H9 (cell line): ENCODE results near the gene C1orf56. TPM values are rescaled to one million over a fixed set of nuclear protein-coding genes. Genes with fewer than 3 reads are reported as not detected.

Source experiments
- DNase-seq: peaks from one replicate; pipeline ENCODE4 v3.0.0-alpha.2; 2017
- H2AFZ ChIP-seq: one replicate; pipeline ENCODE4 v1.6.1; 2013; ENCODE audit warnings: mild to moderate bottlenecking, low read length, control low read depth, moderate library complexity
- H2AK5ac ChIP-seq: 2 replicates; pipeline ENCODE4 v1.6.1; 2013; ENCODE audit warnings: low read length, control low read depth, mixed read lengths; ENCODE audit not compliant: insufficient read length
- H2BK120ac ChIP-seq: one replicate; pipeline ENCODE4 v1.6.1; 2013; ENCODE audit warnings: low read depth, mild to moderate bottlenecking, low read length, control low read depth, inconsistent platforms; ENCODE audit not compliant: poor library complexity, severe bottlenecking
- H2BK12ac ChIP-seq: 2 replicates; pipeline ENCODE4 v1.6.1; 2013; ENCODE audit warnings: low read length, control low read depth, mixed read lengths, low read depth; ENCODE audit not compliant: insufficient read length
- H2BK15ac ChIP-seq: 2 replicates; pipeline ENCODE4 v1.6.1; 2013; ENCODE audit warnings: low read depth, low read length, control low read depth
- H2BK20ac ChIP-seq: one replicate; pipeline ENCODE4 v1.6.1; 2013; ENCODE audit warnings: low read depth, mild to moderate bottlenecking, low read length, control low read depth, inconsistent platforms; ENCODE audit not compliant: poor library complexity, severe bottlenecking
- H2BK5ac ChIP-seq: 2 replicates; pipeline ENCODE4 v1.6.1; 2013; ENCODE audit warnings: low read length, control low read depth, mixed read lengths; ENCODE audit not compliant: insufficient read length
- H3K14ac ChIP-seq: 2 replicates; pipeline ENCODE4 v1.6.1; 2013; ENCODE audit warnings: low read length, control low read depth; ENCODE audit not compliant: insufficient read depth
- H3K18ac ChIP-seq: 2 replicates; pipeline ENCODE4 v1.6.1; 2013; ENCODE audit warnings: low read depth, mild to moderate bottlenecking, mixed read lengths, low read length, control low read depth; ENCODE audit not compliant: insufficient read length
- H3K23ac ChIP-seq: 2 replicates; pipeline ENCODE4 v1.6.1; 2013; ENCODE audit warnings: low read length, control low read depth, mixed read lengths, low read depth; ENCODE audit not compliant: insufficient read length
- H3K23me2 ChIP-seq: 2 replicates; pipeline ENCODE4 v1.6.1; 2013; ENCODE audit warnings: low read depth, mild to moderate bottlenecking, mixed read lengths, low read length, control low read depth; ENCODE audit not compliant: insufficient read length, poor library complexity, severe bottlenecking
- H3K27ac ChIP-seq: 2 replicates; pipeline ENCODE4 v1.5.1; 2013; ENCODE audit warnings: low read length, control low read depth, mixed read lengths, low read depth; ENCODE audit not compliant: insufficient read length
- H3K27me3 ChIP-seq: 2 replicates; pipeline ENCODE4 v1.6.1; 2013; ENCODE audit warnings: low read length, control low read depth, inconsistent platforms; ENCODE audit not compliant: insufficient read depth
- H3K4ac ChIP-seq: 2 replicates; pipeline ENCODE4 v1.6.1; 2013; ENCODE audit warnings: low read depth, mild to moderate bottlenecking, control low read depth, inconsistent platforms, low read length, moderate library complexity
- H3K4me1 ChIP-seq: 2 replicates; pipeline ENCODE4 v1.6.1; 2013; ENCODE audit warnings: low read length, control low read depth, inconsistent platforms; ENCODE audit not compliant: insufficient read depth
- H3K4me2 ChIP-seq: 2 replicates; pipeline ENCODE4 v1.6.1; 2013; ENCODE audit warnings: low read length, control low read depth, mixed read lengths; ENCODE audit not compliant: insufficient read length, insufficient read depth
- H3K56ac ChIP-seq: 2 replicates; pipeline ENCODE4 v1.6.1; 2013; ENCODE audit warnings: low read depth, mild to moderate bottlenecking, mixed read lengths, low read length, control low read depth; ENCODE audit not compliant: insufficient read length
- H3K79me1 ChIP-seq: 2 replicates; pipeline ENCODE4 v1.6.1; 2013; ENCODE audit warnings: low read depth, mild to moderate bottlenecking, moderate library complexity, low read length, control low read depth, inconsistent platforms; ENCODE audit not compliant: insufficient read depth, poor library complexity, severe bottlenecking
- H3K79me2 ChIP-seq: 2 replicates; pipeline ENCODE4 v1.6.1; 2013; ENCODE audit warnings: low read length, control low read depth, inconsistent platforms; ENCODE audit not compliant: insufficient read depth
- H3K9ac ChIP-seq: 2 replicates; pipeline ENCODE4 v1.6.1; 2013; ENCODE audit warnings: low read length, control low read depth, mixed read lengths; ENCODE audit not compliant: insufficient read length; ENCODE audit errors: extremely low read depth
- H3K9me3 ChIP-seq: one replicate; pipeline ENCODE4 v1.6.1; 2013; ENCODE audit warnings: low read depth, low read length, inconsistent platforms; ENCODE audit not compliant: control insufficient read depth
- H3T11ph ChIP-seq: one replicate; pipeline ENCODE4 v1.6.1; 2013; ENCODE audit warnings: mild to moderate bottlenecking, low read length, control low read depth, inconsistent platforms
- H4K20me1 ChIP-seq: one replicate; pipeline ENCODE4 v1.6.1; 2013; ENCODE audit not compliant: control insufficient read depth, insufficient read length, insufficient read depth
- H4K5ac ChIP-seq: 2 replicates; pipeline ENCODE4 v1.6.1; 2013; ENCODE audit warnings: low read depth, mild to moderate bottlenecking, mixed read lengths, low read length, control low read depth; ENCODE audit not compliant: insufficient read length
- H4K8ac ChIP-seq: replicated peaks from 2 replicates; pipeline ENCODE4 v1.6.1; 2013; ENCODE audit warnings: low read length, control low read depth, mixed read lengths, low read depth; ENCODE audit not compliant: insufficient read length
- H4K91ac ChIP-seq: 2 replicates; pipeline ENCODE4 v1.6.1; 2013; ENCODE audit warnings: low read depth, mild to moderate bottlenecking, moderate library complexity, mixed read lengths, low read length, control low read depth; ENCODE audit not compliant: insufficient read length
- H3K27ac Mint-ChIP-seq, 3 experiments: 2 replicates in 2 of 3; 3 replicates in 1 of 3; pipeline ENCODE4 v1.8.0; 2020 to 2021; ENCODE audit warnings: mixed read lengths in 3 of 3, mild to moderate bottlenecking in 1 of 3, moderate library complexity in 1 of 3
- H3K27me3 Mint-ChIP-seq: 2 replicates; pipeline ENCODE4 v1.8.0; 2021; ENCODE audit warnings: low read depth, mild to moderate bottlenecking, moderate library complexity, mixed read lengths
- H3K36me3 Mint-ChIP-seq, 3 experiments: 2 replicates in 2 of 3; 3 replicates in 1 of 3; pipeline ENCODE4 v1.8.0; 2020 to 2021; ENCODE audit warnings: low read depth in 3 of 3, mixed read lengths in 3 of 3; ENCODE audit not compliant: insufficient read depth in 1 of 3
- H3K4me1 Mint-ChIP-seq, 2 experiments: 2 replicates each; pipeline ENCODE4 v1.8.0; 2020; ENCODE audit warnings: mixed read lengths in 2 of 2
- H3K4me3 Mint-ChIP-seq, 2 experiments: 2 replicates in 1 of 2; 3 replicates in 1 of 2; pipeline ENCODE4 v1.8.0; 2020 to 2021; ENCODE audit warnings: mild to moderate bottlenecking in 2 of 2, mixed read lengths in 2 of 2, moderate library complexity in 1 of 2
- H3K9me3 Mint-ChIP-seq, 2 experiments: 2 replicates in 1 of 2; 3 replicates in 1 of 2; pipeline ENCODE4 v1.8.0; 2020; ENCODE audit warnings: mild to moderate bottlenecking in 2 of 2, mixed read lengths in 2 of 2, moderate library complexity in 1 of 2
- WGBS: extraction: QIAGEN DNeasy Blood & Tissue Kit; methylation state at CpG from one replicate; pipeline ENCODE4 v1.1.7; 2013; ENCODE audit warnings: missing lambda C conversion rate, low lambda C conversion rate, mixed read lengths; ENCODE audit not compliant: insufficient read length; ENCODE audit errors: extremely low coverage; 5-methylcytosine and 5-hydroxymethylcytosine counted together
- total RNA-seq: library from RNA; stranded (reverse); gene quantifications from 2 replicates; pipeline ENCODE4 v1.2.1, GENCODE V29; 2021
- TF ChIP-seq, protein P1 (sequence below): fragments of 200-600 bp; sonication (generic); conservative IDR thresholded peaks from 3 replicates; pipeline ENCODE4 v1.8.0; 2021; ENCODE audit warnings: antibody characterized with exemption, mild to moderate bottlenecking

The C1orf56 gene
- total RNA-seq, 1 experiment from 2014 or later = 4.8 TPM

DNA sequence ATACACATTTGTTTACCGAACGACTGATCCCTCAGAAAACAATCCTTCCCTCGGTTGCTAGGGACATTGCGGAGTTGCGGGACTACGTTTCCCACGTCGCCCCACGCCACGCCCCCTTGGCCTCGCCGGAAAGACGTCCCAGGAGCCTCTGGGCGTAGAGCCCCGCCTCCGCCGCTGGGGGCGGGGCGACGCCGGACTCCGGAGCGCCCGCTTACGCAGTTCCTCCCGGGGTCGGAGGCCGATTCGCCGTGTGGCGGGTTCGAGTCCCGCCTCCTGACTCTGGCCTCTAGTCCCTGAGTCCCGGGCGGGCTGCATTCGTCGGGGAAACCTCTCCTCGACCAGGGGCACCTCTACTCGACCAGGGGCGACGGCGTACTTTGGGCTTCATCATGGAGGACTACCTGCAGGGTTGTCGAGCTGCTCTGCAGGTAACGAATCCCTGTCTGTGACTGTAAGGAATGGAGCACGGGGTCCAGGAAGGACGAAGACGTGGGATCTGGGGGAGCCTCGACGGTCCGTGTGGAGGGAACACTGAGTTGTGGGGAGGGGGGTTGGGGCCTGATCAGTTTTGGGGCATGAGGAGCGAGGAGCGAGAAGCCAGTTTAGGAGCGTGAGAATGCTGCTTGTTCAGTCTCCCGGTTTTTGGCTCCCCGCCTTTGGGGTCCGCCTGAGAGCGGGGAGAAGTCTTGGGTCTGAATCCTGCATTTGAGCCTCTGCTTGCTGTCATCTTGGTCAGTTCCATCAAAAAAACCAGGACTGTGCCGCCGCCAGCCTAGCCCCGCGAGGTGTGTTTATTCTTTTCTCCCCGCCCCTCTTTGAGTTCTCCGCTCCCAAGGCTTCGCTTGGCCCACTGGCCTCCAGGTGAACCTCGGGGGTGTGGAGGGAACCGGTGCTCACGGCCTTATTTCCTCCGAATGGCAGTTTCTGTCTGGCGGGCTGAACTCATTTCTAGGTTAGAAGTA, 39.0 kb upstream of the C1orf56 start, which contains the start of gene PRUNE1:
Gene PRUNE1, plus strand, starts transcription at position 206 of the 962 bp plus-strand sequence. Its CDS starts 184 bp downstream, at position 390.
- H3K4ac ChIP-seq = peak within 1 kb of the TSS; percentile 78
- peak within 1 kb of the TSS; percentile 4 for H3K27ac ChIP-seq
- WGBS = no CpG with 5 or more reads among the region's 69 CpGs
- peak within 1 kb of the TSS; percentile 96 to 98 (median 97) for H3K27ac Mint-ChIP-seq
- TF ChIP-seq, protein P1, sequence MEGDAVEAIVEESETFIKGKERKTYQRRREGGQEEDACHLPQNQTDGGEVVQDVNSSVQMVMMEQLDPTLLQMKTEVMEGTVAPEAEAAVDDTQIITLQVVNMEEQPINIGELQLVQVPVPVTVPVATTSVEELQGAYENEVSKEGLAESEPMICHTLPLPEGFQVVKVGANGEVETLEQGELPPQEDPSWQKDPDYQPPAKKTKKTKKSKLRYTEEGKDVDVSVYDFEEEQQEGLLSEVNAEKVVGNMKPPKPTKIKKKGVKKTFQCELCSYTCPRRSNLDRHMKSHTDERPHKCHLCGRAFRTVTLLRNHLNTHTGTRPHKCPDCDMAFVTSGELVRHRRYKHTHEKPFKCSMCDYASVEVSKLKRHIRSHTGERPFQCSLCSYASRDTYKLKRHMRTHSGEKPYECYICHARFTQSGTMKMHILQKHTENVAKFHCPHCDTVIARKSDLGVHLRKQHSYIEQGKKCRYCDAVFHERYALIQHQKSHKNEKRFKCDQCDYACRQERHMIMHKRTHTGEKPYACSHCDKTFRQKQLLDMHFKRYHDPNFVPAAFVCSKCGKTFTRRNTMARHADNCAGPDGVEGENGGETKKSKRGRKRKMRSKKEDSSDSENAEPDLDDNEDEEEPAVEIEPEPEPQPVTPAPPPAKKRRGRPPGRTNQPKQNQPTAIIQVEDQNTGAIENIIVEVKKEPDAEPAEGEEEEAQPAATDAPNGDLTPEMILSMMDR = no peak
- no peaks in the 10 kb centered on the region for H3K36me3 Mint-ChIP-seq
- peak; percentile 96 for DNase-seq
- H2BK15ac ChIP-seq = no peak within 1 kb of the TSS
- peak within 1 kb of the TSS; percentile 97 for H2BK120ac ChIP-seq
- no peak within 1 kb of the TSS for H2BK5ac ChIP-seq
- H3K4me1 Mint-ChIP-seq = peaks cover 35 to 41% of the 10 kb centered on the region in 2 experiments
- peaks cover 5% of the 10 kb centered on the region; the same call in 1 of the 2 replicates for H3K4me1 ChIP-seq
- H3K23ac ChIP-seq = no peak within 1 kb of the TSS
- peak within 1 kb of the TSS; percentile 33 for H2BK20ac ChIP-seq
- peaks cover 13% of the 10 kb centered on the region for H3K23me2 ChIP-seq
- no peak within 1 kb of the TSS for H3K56ac ChIP-seq
- H3K4me3 Mint-ChIP-seq = peak within 1 kb of the TSS; percentile 97 to 99
- no peaks in the 10 kb centered on the region; the same call in 1 of the 2 replicates for H3K27me3 Mint-ChIP-seq
- no peaks in the 10 kb centered on the region; the same call in 1 of the 2 replicates for H3K79me2 ChIP-seq
- no peak within 1 kb of the TSS for H4K5ac ChIP-seq
- no peaks in the 10 kb centered on the region for H3K9me3 ChIP-seq
- peak within 1 kb of the TSS; percentile 64 for H2BK12ac ChIP-seq
- H2AK5ac ChIP-seq = no peak within 1 kb of the TSS
- H3K27me3 ChIP-seq = no peaks in the 10 kb centered on the region
- H3K18ac ChIP-seq = peak within 1 kb of the TSS; percentile 71
- no peak within 1 kb of the TSS for H4K8ac ChIP-seq
- H3K79me1 ChIP-seq = no peaks in the 10 kb centered on the region
- peak within 1 kb of the TSS; percentile 82 for H3K14ac ChIP-seq
- no peaks in the 10 kb centered on the region; a peak in 2 of 5 replicates for H3K9me3 Mint-ChIP-seq
- peak within 1 kb of the TSS; percentile 83 for H3K9ac ChIP-seq
- H2AFZ ChIP-seq = peak within 1 kb of the TSS; percentile 7
- no peak within 1 kb of the TSS for H4K91ac ChIP-seq
- peak within 1 kb of the TSS; percentile 77 for H3K4me2 ChIP-seq
- H4K20me1 ChIP-seq = no peaks in the 10 kb centered on the region
- peak within 1 kb of the TSS; percentile 92 for H3T11ph ChIP-seq
